DMS 273 treated with DMSO at 0.1 percent for 48 hours (cell line): ENCODE results near the gene ACAN.
"Not testable (repeated sequence)": the region's sequence is repeated elsewhere in the genome, so short reads cannot be mapped to it uniquely, and the experiment has no call there.

Source experiments
- DNase-seq: peaks from one replicate; lab custom pipeline; 2025; lab: John Stamatoyannopoulos, UW

ACAN gene

GRCh38 chr15:88902846-88903245 is 99.6 kb downstream of the ACAN start:
- no peak for DNase-seq

- no peak for DNase-seq
Measured at GRCh38 chr15:88904257-88904623, 101.0 kb downstream of the ACAN start.

- DNase-seq: no peak
Measured at GRCh38 chr15:88904624-88905327, 101.5 kb downstream of the ACAN start.

GRCh38 chr15:88905576-88905975 is 102.3 kb downstream of the ACAN start:
- no peak for DNase-seq

DNA sequence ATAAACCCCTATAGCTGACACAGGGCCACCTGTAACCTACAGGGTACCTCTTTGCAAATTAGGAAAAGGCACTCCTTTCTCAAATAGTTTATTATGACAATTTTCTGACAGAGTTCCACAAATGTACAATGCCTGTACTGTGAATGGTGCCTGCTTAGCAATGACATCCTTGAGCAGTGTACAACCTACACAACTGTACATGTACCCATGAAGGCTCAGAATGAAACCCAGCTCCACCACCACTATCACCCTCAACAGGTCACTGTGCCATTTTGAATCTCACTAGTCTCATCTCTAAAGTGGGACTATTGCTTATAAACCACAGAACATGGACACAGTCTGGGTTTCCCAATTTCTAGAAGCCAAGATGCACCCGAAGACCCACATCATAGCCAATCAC is 102.9 kb downstream of the ACAN start:
- DNase-seq: no peak

DNA sequence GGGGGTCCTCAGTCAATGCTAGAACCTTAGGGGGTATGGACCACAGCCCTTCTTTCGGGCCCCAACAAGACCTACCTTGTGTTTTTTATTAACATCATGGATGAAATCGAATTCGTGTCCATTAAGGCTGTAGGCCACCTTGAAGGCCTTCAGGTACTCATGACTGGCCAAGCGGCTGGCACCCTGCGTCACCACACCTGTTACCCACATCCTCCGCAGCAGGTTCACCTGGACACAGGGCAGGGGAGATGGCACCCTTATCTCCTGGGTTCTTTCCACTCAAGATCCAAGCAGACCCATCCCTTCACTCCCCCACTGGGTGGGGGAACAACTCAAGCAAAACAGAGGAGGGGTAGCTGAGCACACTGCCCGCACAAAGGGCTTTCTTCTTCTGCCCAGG is 103.3 kb downstream of the ACAN start:
- no peak for DNase-seq

GRCh38 chr15:88907111-88907510 is 103.9 kb downstream of the ACAN start:
- no peak for DNase-seq

GRCh38 chr15:88908123-88908522 is 104.9 kb downstream of the ACAN start:
- no peak for DNase-seq

DNA sequence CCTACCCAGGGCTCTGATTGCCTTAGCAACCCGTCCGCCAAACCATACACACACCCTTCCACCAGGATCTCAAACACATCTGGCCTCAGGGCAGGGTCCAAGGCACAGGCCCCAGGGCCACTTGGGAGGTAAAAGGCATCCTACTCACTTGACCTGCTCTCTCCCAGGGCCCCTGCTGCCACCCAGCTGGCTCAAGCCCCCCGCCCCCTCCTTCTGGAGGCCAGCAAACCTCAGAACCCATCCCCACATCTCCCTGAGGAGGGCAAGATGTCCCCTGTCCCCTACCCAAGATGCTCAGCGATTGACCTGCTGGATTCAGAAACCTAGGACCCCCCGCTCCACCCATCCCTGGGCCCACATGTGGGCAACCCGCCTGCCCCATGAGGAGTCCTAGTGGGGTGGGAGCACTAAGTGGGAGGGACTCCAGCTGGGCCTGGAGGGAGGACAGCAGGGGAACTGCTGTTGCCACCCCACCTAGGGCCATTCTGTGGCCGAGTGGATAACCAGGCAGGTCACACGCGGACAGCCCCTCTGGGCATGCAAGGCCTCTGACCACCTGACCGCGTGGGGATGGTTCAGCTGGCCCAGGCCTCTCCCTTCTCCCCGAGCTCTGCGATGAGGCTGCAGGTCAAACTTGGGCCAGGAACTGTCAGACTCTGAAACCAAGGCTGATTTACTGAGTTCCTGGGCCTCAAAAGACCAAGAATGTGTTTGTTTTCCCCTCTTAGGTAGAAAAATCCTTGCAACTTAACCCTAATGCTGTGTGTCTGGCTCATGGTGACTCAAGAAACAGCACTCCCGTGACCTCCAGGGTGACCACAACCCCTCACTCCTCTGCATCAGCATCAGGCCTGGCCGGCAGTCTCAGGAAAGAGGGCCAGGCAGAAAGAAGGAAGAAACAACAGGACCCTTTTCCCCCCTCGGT is 105.7 kb downstream of the ACAN start:
- DNase-seq: no peak

GRCh38 chr15:88909956-88910831 is 107.0 kb downstream of the ACAN start:
- no peak for DNase-seq

DNA sequence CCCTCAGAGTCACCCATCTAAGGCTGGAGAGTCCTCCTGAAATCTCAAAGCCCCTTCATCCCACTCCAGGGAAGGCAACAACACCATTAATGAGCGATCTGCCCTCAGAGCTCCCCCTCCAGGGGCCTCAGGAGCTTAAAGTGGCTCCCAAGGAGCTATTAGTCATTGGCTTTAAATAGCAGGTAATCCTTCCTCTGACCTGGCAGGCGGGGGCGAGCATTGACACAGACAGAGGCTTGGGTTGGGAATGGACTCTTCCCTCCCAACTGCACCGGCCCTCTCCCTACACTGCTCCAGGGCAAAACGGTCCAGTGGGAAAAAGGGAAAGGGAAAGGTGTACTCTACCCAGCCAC is 108.5 kb downstream of the ACAN start:
- DNase-seq: no peak

- DNase-seq: no peak
Measured at GRCh38 chr15:88912500-88912921, 109.3 kb downstream of the ACAN start.

DNA sequence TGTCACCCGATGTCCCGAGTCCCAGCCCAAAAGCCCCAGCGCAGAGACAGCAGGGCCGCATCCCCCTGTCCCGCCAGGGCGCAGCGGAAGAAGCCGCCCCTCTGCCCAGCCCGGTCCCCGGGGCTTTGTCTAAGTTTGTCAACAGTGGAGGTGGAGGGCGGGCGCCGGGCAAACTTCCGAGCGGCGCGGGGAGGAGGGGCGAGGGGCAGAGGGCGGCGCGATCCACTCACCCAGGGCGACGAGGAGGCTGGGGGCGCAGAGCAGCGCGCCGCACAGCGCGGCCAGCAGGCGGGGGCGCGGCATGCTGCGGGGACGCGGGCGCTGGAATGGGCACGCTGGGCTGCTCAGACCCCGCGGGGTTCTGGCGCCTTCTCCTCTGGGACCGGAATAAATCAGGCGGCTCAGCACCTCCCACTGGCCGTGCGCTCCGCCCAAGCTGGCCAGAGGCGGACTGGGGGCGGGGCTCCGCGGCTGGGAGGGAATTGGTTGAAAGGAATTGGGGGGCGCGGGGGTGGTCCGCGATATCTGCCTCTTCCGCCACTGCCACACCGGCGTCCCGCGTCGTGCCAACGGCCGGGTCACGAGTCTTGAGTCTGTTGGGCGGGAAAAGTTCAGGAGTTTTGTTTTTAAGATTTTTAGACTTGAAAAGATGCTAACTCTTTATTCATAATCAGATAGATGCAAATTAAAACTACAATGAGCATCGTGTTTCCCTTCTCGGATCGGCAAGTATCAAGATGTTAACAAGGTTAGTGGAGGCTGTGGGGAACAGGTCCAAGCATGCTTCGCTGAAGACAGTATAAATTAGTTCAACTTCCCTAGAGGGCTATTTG is 110.0 kb downstream of the ACAN start, which contains the start of gene MFGE8:
Gene MFGE8 (minus strand): TSS at position 363 of the 833 bp plus-strand sequence. CDS start 60 bp downstream, at position 303.
- DNase-seq: no peak

DNA sequence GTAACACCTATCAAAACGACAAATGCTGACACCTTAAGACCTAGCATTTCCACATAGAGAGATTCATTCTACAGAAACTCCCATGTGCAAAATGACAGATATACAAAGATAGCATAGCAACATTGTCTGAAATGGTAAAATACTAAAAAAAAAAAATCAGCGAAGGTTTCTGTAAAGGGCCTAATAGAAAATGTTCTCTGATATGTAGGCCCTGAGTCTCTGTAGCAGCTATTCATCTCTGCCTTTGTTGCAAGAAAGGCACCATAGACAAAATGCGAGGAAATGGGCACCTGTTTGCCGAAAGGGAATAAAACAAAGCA is 110.6 kb downstream of the ACAN start:
- no peak for DNase-seq

GRCh38 chr15:88915354-88915753 is 112.1 kb downstream of the ACAN start:
- DNase-seq: no peak

GRCh38 chr15:88917760-88918159 is 114.5 kb downstream of the ACAN start:
- DNase-seq: no peak

DNA sequence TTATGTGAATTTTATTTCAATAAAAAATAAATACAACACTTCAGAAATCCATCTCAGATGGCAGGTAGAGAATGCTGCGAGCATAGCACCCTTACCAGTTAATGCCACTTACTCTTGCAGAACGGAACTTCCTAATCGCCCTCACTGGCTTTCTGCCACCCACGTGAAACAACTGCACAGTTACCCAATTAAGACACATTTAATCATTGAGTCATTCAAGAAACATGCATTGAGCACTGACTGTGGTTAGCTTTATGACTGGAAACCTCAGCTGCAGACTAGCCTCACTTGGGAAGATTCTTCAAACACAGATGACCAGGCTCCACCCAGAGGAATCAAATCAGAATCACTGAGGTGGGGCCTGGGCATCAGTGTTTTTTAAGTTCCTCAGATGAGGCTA is 115.5 kb downstream of the ACAN start:
- DNase-seq: no peak

- DNase-seq: no peak
Measured at GRCh38 chr15:88920186-88920891, 117.1 kb downstream of the ACAN start.

DNA sequence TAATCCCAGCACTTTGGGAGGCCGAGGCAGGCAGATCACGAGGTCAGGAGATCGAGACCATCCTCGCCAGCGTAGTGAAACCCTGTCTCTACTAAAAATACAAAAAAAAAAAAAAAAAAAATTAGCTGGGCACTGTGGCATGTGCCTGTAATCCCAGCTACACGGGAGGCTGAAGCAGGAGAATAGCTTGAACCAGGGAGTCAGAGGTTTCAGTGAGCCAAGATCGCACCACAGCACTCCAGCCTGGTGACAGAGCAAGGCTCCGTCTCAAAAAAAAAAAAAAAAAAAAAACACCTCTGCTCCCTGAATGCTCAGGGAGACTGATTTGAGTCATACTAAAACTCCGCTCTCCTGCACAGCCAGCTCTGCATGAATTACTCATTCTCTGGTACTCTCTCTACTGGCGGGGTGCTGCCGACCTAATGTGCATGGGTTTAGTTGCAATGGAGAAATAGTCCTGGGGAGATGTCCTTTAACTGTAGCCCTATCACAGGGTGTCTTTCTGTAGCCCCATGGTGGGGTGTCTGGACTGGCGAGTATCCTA is 117.7 kb downstream of the ACAN start:
- DNase-seq: not testable (repeated sequence)
